ENCODE data around the gene RYR2.

DNA sequence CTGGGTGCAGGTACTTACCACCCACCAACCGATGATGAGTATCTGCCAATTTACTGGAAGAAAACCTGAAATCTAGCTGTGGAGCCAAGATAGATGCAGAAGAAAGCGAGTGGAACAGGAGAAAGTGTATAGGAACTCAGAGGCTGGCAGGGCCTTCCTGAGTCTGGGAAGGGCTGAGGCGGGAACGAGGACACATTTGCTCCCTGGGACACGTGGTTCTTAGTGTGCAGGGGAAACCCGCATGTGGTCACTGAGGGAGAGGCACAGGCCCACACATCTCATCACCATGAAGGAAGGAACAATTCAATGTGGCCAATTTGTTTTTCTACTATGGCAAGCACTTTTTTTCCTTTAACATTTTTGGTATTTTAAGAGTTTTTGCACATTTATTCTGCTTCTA lies 8.2 kb downstream of the RYR2 start:
- TF ChIP-seq, protein P1, sequence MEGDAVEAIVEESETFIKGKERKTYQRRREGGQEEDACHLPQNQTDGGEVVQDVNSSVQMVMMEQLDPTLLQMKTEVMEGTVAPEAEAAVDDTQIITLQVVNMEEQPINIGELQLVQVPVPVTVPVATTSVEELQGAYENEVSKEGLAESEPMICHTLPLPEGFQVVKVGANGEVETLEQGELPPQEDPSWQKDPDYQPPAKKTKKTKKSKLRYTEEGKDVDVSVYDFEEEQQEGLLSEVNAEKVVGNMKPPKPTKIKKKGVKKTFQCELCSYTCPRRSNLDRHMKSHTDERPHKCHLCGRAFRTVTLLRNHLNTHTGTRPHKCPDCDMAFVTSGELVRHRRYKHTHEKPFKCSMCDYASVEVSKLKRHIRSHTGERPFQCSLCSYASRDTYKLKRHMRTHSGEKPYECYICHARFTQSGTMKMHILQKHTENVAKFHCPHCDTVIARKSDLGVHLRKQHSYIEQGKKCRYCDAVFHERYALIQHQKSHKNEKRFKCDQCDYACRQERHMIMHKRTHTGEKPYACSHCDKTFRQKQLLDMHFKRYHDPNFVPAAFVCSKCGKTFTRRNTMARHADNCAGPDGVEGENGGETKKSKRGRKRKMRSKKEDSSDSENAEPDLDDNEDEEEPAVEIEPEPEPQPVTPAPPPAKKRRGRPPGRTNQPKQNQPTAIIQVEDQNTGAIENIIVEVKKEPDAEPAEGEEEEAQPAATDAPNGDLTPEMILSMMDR (IDR thresholded peaks at IDR 0.05): no peak
- TF ChIP-seq POLR2A (IDR thresholded peaks at IDR 0.05): no peak

All from tibial nerve (tissue), 3 donors.